Activated naive CD8-positive, alpha-beta T cell treated with anti-CD3 and anti-CD28 coated beads for 36 hours (primary cell): Measurements from ENCODE around the gene PPP1R9A. TPM values are rescaled to one million over a fixed set of nuclear protein-coding genes. Genes with fewer than 3 reads are reported as not detected.

ENCODE experiments used
- DNase-seq: peaks from one replicate; pipeline ENCODE4 v3.0.0; 2021
- H3K27ac Mint-ChIP-seq: one replicate; pipeline ENCODE4 v1.8.0; 2022; ENCODE audit warnings: mild to moderate bottlenecking, moderate library complexity, mixed read lengths
- H3K27me3 Mint-ChIP-seq: one replicate; pipeline ENCODE4 v1.8.0; 2022; ENCODE audit warnings: mild to moderate bottlenecking, mixed read lengths
- H3K36me3 Mint-ChIP-seq: one replicate; pipeline ENCODE4 v1.8.0; 2021; ENCODE audit warnings: mild to moderate bottlenecking, mixed read lengths
- H3K4me1 Mint-ChIP-seq: one replicate; pipeline ENCODE4 v1.8.0; 2021; ENCODE audit warnings: mixed read lengths
- H3K4me3 Mint-ChIP-seq: one replicate; pipeline ENCODE4 v1.8.0; 2022; ENCODE audit warnings: mild to moderate bottlenecking, moderate library complexity, mixed read lengths
- H3K9me3 Mint-ChIP-seq: one replicate; pipeline ENCODE4 v1.8.0; 2022; ENCODE audit warnings: mixed read lengths
- total RNA-seq, 2 experiments: library from RNA; stranded (reverse); gene quantifications; one replicate each; pipeline ENCODE4 v1.2.3, GENCODE V29; 2021

Gene PPP1R9A
- total RNA-seq, 2 experiments from 2014 or later = 0.08 to 0.16 TPM

GRCh38 chr7:95026018-95026417 lies 118.6 kb downstream of the PPP1R9A start:
- Mint-ChIP-seq H3K4me1 (no peaks in the 10 kb centered on the region), H3K36me3 (no peaks in the 10 kb centered on the region), H3K27ac (no peak overlapping the region), H3K4me3 (no peak overlapping the region), H3K27me3 (peaks cover 3% of the 10 kb centered on the region), H3K9me3 (peaks cover 17% of the 10 kb centered on the region)
- no peak for DNase-seq

- Mint-ChIP-seq H3K27me3 (peaks cover 3% of the 10 kb centered on the region), H3K4me3 (no peak overlapping the region), H3K9me3 (peaks cover 14% of the 10 kb centered on the region), H3K27ac (no peak overlapping the region), H3K36me3 (no peaks in the 10 kb centered on the region), H3K4me1 (no peaks in the 10 kb centered on the region)
- no peak for DNase-seq
Measured at GRCh38 chr7:95026421-95027072, 119.2 kb downstream of the PPP1R9A start.

- H3K27me3 Mint-ChIP-seq = peaks cover 3% of the 10 kb centered on the region
- no peak for DNase-seq
- H3K4me1 Mint-ChIP-seq = no peaks in the 10 kb centered on the region
- no peak overlapping the region for H3K4me3 Mint-ChIP-seq
- no peak overlapping the region for H3K27ac Mint-ChIP-seq
- H3K36me3 Mint-ChIP-seq = no peaks in the 10 kb centered on the region
- H3K9me3 Mint-ChIP-seq = peaks cover 13% of the 10 kb centered on the region
Measured at GRCh38 chr7:95027234-95027872, 120.0 kb downstream of the PPP1R9A start.

- no peak overlapping the region for H3K4me3 Mint-ChIP-seq
- peaks cover 7% of the 10 kb centered on the region for H3K27me3 Mint-ChIP-seq
- no peaks in the 10 kb centered on the region for H3K36me3 Mint-ChIP-seq
- no peak overlapping the region for H3K27ac Mint-ChIP-seq
- no peak for DNase-seq
- H3K4me1 Mint-ChIP-seq = no peaks in the 10 kb centered on the region
- H3K9me3 Mint-ChIP-seq = peaks cover 7% of the 10 kb centered on the region
Measured at GRCh38 chr7:95028683-95029082, 121.3 kb downstream of the PPP1R9A start.

- Mint-ChIP-seq H3K9me3 (no peaks in the 10 kb centered on the region), H3K4me1 (no peaks in the 10 kb centered on the region), H3K27ac (no peak overlapping the region), H3K36me3 (no peaks in the 10 kb centered on the region), H3K27me3 (peaks cover 7% of the 10 kb centered on the region), H3K4me3 (no peak overlapping the region)
- DNase-seq = no peak
Measured at GRCh38 chr7:95035295-95035694, 127.9 kb downstream of the PPP1R9A start.

GRCh38 chr7:95041031-95041430 lies 133.6 kb downstream of the PPP1R9A start:
- no peak for DNase-seq
- H3K27me3 Mint-ChIP-seq = no peaks in the 10 kb centered on the region
- H3K4me3 Mint-ChIP-seq = no peak overlapping the region
- H3K27ac Mint-ChIP-seq = no peak overlapping the region
- H3K9me3 Mint-ChIP-seq = no peaks in the 10 kb centered on the region
- no peaks in the 10 kb centered on the region for H3K4me1 Mint-ChIP-seq
- no peaks in the 10 kb centered on the region for H3K36me3 Mint-ChIP-seq

- Mint-ChIP-seq H3K4me3 (no peak overlapping the region), H3K9me3 (no peaks in the 10 kb centered on the region), H3K27me3 (no peaks in the 10 kb centered on the region), H3K27ac (no peak overlapping the region), H3K36me3 (no peaks in the 10 kb centered on the region), H3K4me1 (no peaks in the 10 kb centered on the region)
- DNase-seq = no peak
Measured at GRCh38 chr7:95045236-95045923, 138.0 kb downstream of the PPP1R9A start.

GRCh38 chr7:95046494-95047240 lies 139.3 kb downstream of the PPP1R9A start:
- Mint-ChIP-seq H3K4me1 (no peaks in the 10 kb centered on the region), H3K36me3 (no peaks in the 10 kb centered on the region), H3K27ac (no peak overlapping the region), H3K9me3 (no peaks in the 10 kb centered on the region), H3K27me3 (no peaks in the 10 kb centered on the region), H3K4me3 (no peak overlapping the region)
- no peak for DNase-seq

- DNase-seq = no peak
- Mint-ChIP-seq H3K27ac (no peak overlapping the region), H3K27me3 (no peaks in the 10 kb centered on the region), H3K4me1 (no peaks in the 10 kb centered on the region), H3K36me3 (no peaks in the 10 kb centered on the region), H3K9me3 (no peaks in the 10 kb centered on the region), H3K4me3 (no peak overlapping the region)
Measured at GRCh38 chr7:95047291-95047690, 139.9 kb downstream of the PPP1R9A start.

- Mint-ChIP-seq H3K27me3 (no peaks in the 10 kb centered on the region), H3K4me3 (no peak overlapping the region), H3K4me1 (no peaks in the 10 kb centered on the region), H3K27ac (no peak overlapping the region), H3K36me3 (no peaks in the 10 kb centered on the region), H3K9me3 (no peaks in the 10 kb centered on the region)
- no peak for DNase-seq
Measured at GRCh38 chr7:95052566-95053094, 145.2 kb downstream of the PPP1R9A start.

GRCh38 chr7:95054386-95054785 lies 147.0 kb downstream of the PPP1R9A start:
- H3K4me1 Mint-ChIP-seq = no peaks in the 10 kb centered on the region
- H3K27me3 Mint-ChIP-seq = no peaks in the 10 kb centered on the region
- H3K4me3 Mint-ChIP-seq = no peak overlapping the region
- H3K27ac Mint-ChIP-seq = no peak overlapping the region
- DNase-seq = no peak
- no peaks in the 10 kb centered on the region for H3K36me3 Mint-ChIP-seq
- no peaks in the 10 kb centered on the region for H3K9me3 Mint-ChIP-seq

- Mint-ChIP-seq H3K9me3 (no peaks in the 10 kb centered on the region), H3K36me3 (no peaks in the 10 kb centered on the region), H3K4me3 (no peak overlapping the region), H3K27ac (no peak overlapping the region), H3K4me1 (no peaks in the 10 kb centered on the region), H3K27me3 (no peaks in the 10 kb centered on the region)
- no peak for DNase-seq
Measured at GRCh38 chr7:95055295-95055694, 147.9 kb downstream of the PPP1R9A start.

- H3K27me3 Mint-ChIP-seq = no peaks in the 10 kb centered on the region
- H3K36me3 Mint-ChIP-seq = no peaks in the 10 kb centered on the region
- H3K4me3 Mint-ChIP-seq = no peak overlapping the region
- no peak overlapping the region for H3K27ac Mint-ChIP-seq
- no peaks in the 10 kb centered on the region for H3K4me1 Mint-ChIP-seq
- H3K9me3 Mint-ChIP-seq = no peaks in the 10 kb centered on the region
- DNase-seq = no peak
Measured at GRCh38 chr7:95056107-95056739, 148.8 kb downstream of the PPP1R9A start.

GRCh38 chr7:95056901-95057300 lies 149.5 kb downstream of the PPP1R9A start:
- H3K36me3 Mint-ChIP-seq = no peaks in the 10 kb centered on the region
- no peak overlapping the region for H3K4me3 Mint-ChIP-seq
- no peaks in the 10 kb centered on the region for H3K27me3 Mint-ChIP-seq
- no peak for DNase-seq
- H3K4me1 Mint-ChIP-seq = no peaks in the 10 kb centered on the region
- no peaks in the 10 kb centered on the region for H3K9me3 Mint-ChIP-seq
- no peak overlapping the region for H3K27ac Mint-ChIP-seq
